SW480 (cell line): ENCODE results near the gene UVRAG.
"Not testable (repeated sequence)": the region's sequence is repeated elsewhere in the genome, so short reads cannot be mapped to it uniquely, and the experiment has no call there.

ENCODE experiments used
- DNase-seq: peaks from one replicate; pipeline ENCODE4 v3.0.0-alpha.2; 2016; ENCODE audit warnings: low spot score

UVRAG gene

GRCh38 chr11:75921808-75922207 lies 106.8 kb downstream of the UVRAG start:
- DNase-seq: no peak

GRCh38 chr11:75924966-75925784 lies 110.2 kb downstream of the UVRAG start:
- DNase-seq: no peak

GRCh38 chr11:75925785-75926164 lies 110.8 kb downstream of the UVRAG start:
- DNase-seq: no peak

- no peak for DNase-seq
These were observed 114.7 kb downstream of the UVRAG start for GRCh38 chr11:75929706-75930105.

- DNase-seq: no peak
These were observed 115.5 kb downstream of the UVRAG start for GRCh38 chr11:75930534-75930933.

- no peak for DNase-seq
These were observed 116.1 kb downstream of the UVRAG start for GRCh38 chr11:75931124-75931523.

GRCh38 chr11:75933736-75934135 lies 118.7 kb downstream of the UVRAG start:
- not testable (repeated sequence) for DNase-seq

GRCh38 chr11:75934851-75935250 lies 119.8 kb downstream of the UVRAG start:
- no peak for DNase-seq

- no peak for DNase-seq
These were observed 123.5 kb downstream of the UVRAG start for GRCh38 chr11:75938543-75938942.

GRCh38 chr11:75939516-75939915 lies 124.5 kb downstream of the UVRAG start:
- no peak for DNase-seq

GRCh38 chr11:75939992-75940391 lies 125.0 kb downstream of the UVRAG start:
- DNase-seq: no peak

GRCh38 chr11:75940911-75941310 lies 125.9 kb downstream of the UVRAG start:
- no peak for DNase-seq

- no peak for DNase-seq
These were observed 129.5 kb downstream of the UVRAG start for GRCh38 chr11:75944515-75944914.

GRCh38 chr11:75945446-75945845 lies 130.4 kb downstream of the UVRAG start:
- no peak for DNase-seq

- no peak for DNase-seq
These were observed 130.9 kb downstream of the UVRAG start for GRCh38 chr11:75945947-75946346.

GRCh38 chr11:75946531-75947530 lies 131.8 kb downstream of the UVRAG start:
- DNase-seq: no peak

- no peak for DNase-seq
These were observed 134.1 kb downstream of the UVRAG start for GRCh38 chr11:75949023-75949672.

- DNase-seq: no peak
These were observed 135.1 kb downstream of the UVRAG start for GRCh38 chr11:75950141-75950540.

GRCh38 chr11:75954039-75954438 lies 139.0 kb downstream of the UVRAG start:
- DNase-seq: no peak

- no peak for DNase-seq
These were observed 140.4 kb downstream of the UVRAG start for GRCh38 chr11:75955443-75955842.

GRCh38 chr11:75959540-75959939 lies 144.5 kb downstream of the UVRAG start:
- DNase-seq: no peak

- no peak for DNase-seq
These were observed 149.1 kb downstream of the UVRAG start for GRCh38 chr11:75964071-75964470.
